Stimulated activated CD8-positive, alpha-beta memory T cell treated with anti-CD3 and anti-CD28 coated beads, Interleukin-15, amount 100 ng/mL, for 24 hours (primary cell): ENCODE results near the gene MRPS18A.
"Not testable (repeated sequence)": the region's sequence is repeated elsewhere in the genome, so short reads cannot be mapped to it uniquely, and the experiment has no call there.

ENCODE experiments used
- DNase-seq: peaks from one replicate; pipeline ENCODE4 v3.0.0-alpha.2; 2020; ENCODE audit warnings: low read depth

Gene MRPS18A

DNA sequence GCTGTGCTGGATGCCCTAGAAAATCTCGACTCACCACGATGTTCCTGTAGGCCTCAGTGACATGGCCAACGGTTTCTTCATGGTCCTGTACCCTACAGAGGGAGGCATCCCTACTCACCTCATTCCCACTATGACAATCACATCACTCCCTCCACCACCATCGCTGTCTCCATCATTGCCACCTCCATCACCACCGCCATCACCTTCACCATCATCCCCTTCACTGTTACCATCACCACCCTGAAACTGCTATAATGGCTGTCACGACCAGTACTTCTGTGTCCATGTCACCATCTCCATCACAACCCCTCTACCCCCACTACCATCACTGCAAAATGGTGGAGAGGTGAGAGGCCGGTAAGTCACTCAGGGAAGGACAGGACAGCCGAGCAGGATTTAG, 29.8 kb upstream of the MRPS18A start:
- no peak for DNase-seq

DNA sequence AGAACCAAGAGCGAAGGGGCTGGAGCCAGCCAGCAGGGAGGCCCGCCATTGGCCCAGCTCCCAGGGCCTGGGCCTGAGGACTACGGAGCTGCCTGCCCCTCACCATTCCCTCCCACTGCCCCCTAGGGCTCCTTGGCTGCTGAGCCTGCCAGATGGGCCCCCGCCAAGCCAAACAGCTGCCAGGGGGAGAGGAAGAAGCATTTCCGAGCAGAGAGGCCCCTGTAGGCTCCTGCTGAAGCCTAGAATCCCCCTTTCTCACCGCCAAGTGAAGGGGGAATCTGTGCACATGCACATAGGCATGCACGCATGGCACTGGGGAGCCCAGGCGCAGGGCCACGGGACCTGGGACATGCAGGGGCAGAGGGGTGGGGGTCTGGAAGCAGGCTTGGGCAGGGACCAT, 28.5 kb upstream of the MRPS18A start:
- DNase-seq, result no peak

DNA sequence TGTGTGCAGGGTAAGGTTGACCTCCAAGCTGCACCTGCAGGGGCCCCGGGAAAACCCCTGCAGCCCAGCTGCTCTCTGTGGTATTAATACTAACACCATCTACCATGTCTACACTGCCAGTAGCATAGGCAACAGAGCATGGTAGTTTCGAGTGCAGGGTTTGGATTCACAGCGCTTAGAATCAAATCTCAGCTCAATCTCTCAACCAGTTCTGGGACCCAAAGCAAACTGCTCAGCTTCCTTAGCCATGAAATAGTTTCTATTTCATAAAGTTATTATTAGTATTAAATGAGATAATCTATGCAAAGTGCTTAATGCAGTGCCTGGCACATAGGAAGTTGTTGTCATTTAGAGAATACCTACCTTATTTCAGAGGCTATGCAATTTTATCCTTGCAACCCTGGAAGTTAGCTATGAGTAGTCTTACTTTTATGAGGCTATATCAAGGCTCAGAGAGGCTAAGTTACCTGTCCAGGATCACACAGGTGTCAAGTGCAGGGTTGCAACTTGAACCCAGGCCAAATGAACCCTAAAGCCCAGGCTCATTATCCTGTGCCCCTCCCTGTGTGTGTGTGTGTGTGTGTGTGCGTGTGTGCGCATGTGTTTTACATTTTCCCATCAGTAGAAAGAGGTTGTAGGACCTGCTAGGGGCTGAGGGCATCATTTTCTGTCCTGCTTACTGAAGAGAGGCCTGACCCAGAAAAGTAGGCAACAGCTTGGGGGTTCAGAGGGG, 27.6 kb upstream of the MRPS18A start:
- no peak for DNase-seq

DNA sequence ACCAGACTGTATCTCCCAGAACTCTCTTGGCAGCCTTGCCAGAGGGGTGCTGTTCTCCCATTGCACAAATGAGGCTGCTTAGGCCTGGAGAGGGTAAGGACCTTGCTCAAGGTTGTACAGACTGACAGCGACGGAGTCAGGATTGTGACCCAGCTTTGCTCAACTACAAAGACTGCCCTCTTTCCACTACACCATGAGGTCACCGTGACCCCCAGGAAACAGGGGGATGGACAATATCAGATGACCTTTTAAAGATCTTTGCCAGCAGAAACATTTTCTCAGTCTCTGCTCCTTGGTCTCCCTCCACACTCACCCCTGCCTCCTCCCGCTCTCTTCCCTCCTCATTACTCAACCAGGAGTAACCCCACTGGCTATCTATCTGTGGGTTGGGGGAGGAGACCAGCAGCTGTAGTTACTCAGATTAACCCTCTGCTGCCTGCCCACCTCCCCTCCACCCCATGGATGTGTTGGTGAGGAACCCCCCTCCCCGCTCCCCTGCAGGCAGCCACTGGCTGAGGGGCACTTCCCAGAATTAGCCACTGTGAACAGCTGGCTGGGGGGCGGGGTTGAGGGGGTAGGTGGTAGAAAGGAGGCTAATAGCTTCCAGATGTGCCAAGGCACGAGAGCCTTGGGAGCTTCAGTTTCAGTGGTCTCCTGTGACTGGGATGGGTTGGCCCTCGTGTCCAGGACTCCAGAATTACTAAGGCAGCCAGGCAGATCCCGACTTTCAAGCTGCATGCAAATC, 26.9 kb upstream of the MRPS18A start:
- DNase-seq, result no peak

DNA sequence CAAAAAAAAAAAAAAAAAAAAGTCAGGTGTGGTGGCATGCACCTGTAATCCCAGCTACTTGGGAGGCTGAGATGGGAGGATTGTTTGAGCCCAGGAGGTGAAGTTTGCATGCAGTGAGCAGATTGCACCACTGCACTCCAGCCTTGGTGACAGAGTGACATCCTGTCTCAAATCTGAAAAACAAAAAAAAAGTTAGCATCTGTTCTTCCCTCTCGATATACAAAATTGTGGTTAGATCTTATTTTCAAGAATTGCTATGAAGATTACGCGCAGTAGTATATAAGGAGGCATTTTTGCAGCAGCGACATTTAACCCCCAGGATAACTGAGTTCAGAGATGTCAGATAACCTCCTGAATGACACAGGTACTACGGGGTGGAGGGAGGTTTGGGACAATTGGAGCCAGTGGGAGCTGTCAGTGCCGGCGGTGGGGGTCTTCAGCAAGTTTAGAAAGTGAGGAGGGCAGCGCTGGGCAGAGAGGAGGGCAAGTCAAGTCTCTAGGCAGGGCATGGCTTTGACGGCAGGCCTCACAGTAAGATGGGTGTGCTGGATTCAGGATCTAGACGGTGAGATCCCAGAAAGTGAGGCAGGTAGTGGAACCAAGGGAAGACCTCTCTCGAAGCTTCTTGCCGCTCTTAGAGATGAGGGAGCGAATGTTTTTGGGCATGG, 26.2 kb upstream of the MRPS18A start:
- DNase-seq, result no peak

DNA sequence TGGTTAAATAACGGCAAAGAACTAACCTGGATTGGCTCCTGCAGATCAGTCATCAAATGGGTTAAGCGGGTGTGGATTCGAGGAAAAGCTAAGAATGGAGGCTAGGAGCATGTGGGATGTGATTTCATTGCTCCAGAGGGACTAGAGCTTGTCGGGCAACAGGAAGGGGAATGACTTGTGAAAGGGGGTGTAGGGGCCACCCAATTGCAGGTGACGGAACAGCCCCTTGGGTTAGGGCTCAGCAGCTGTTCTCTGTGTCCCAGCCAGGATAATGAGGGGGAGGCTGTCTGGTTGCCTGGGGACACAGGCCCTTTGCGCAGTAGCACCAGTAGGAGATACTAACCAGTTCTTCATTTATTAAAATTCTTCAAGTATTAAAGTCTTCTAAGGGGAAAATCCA, 25.0 kb upstream of the MRPS18A start:
- DNase-seq, result no peak

DNA sequence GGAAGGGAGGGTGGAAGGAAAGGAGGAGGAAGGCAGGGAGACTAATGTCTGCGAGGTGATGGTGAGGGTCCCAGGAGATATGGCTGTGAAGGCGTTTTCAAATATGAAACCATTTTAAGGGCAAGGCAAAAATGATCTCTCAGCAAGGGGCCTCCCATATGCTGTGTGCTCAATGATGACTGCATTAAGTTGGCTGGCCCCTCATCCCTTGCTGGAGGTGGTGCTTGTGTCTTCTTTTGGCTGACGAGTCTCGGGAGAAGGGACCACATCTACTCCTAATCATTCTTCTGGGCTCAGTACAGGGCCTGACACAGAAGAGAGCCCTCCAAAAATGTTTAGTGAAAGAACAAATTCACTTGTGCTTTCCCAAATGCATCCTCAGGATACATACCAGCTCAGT, 23.0 kb upstream of the MRPS18A start:
- no peak for DNase-seq

DNA sequence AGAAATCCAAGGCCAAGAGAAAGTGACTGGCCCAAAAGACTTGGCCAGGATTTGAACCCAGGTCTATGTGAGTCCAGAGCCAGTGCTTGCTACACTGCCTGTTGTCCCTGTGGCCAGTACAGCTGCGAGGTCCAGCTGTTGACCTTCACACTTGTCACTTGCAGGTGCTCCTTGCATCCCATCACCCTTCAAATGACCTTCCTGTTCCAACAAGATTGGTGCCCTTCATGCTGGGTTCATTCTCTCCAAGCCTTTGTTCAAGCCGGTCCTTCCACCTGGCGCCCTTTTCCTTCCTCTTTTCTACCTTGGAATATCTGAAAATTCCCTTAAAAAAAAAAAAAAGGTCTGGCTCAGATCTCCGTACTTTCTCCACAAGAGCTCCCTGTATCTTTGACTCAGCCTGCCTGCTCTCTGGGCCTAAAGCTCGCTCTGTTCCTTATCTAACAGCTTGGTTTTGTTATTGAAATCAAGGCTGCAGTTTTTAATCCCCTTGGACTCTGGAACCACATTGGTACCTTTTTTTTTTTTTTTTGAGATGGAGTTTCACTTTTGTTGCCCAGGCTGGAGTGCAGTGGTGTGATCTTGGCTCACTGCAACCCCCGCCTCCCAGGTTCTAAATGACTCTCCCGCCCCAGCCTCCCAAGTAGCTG, 22.2 kb upstream of the MRPS18A start:
- no peak for DNase-seq

DNA sequence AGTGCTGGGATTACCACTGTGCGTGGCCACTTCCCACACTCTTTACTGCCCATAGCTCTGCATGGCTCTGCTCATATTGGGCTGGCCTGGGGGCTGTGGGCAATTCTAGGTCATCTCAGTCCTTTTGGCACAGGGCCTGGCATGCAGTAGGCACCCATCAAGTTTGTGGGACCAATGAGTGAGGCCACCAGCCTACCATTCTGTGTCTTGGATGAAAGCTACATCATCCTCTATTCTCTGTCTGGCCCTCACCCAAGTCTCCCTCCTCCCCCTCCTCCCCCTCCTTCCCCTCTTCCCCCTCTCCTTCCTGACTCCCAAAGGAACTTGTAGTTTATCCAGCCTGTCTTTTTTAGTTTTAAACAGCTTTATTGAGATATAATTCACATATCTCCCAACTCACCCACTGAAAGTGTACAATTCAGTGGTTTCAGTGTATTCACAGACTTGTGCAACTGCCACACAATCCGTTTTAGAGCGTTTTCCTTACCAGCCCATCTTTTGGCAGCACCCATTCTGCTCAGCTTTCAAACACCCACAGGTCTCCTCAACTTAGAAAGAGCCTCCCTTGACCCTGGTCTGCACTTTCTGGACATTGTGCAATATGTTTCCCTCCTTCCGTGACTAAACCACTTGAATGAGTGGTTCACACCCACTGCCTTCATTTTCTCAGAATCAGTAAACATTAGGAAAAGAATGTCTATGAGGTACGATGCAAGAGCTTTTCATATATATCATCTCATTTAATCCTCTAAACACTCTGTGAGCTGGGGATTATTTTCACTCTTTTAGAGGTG, 21.5 kb upstream of the MRPS18A start:
- DNase-seq, result no peak

DNA sequence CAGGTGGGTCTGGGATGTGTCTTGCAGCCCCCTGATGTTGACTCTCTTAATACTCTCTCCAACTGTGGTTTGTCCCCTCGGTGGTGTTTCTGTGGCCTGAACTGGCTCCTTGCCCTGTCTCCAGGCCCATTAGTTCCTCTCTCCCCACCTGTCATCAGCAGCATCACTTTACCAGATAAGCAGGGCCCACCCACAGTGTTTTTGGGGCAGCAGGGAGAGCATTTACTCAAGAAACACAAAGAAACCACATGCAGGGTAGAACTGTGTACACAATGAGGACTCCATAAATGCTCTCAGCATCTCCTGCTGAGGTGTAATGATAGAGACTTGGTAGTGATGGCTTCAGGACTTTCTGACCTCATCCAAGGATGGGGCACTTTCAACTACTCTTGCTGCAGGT, 20.2 kb upstream of the MRPS18A start:
- no peak for DNase-seq

DNA sequence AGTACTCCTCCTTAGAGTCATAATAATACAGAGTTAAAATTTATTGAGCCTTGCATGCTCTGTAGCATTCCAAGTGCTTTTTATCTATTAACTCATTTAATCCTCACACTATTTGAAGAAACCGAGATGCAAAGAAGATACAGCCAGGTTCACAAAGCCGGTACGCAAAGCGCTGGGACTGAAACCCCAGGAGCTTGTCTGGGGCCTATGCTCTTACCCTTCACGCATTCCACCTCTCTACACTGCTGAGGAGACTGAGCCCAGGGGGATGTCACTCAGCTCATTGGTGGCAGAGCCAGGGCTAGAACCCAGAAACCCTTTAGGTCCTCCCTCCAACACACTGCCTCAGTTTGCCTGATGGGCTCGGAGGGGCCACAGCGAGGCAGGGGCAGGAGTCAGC, 19.7 kb upstream of the MRPS18A start:
- no peak for DNase-seq

DNA sequence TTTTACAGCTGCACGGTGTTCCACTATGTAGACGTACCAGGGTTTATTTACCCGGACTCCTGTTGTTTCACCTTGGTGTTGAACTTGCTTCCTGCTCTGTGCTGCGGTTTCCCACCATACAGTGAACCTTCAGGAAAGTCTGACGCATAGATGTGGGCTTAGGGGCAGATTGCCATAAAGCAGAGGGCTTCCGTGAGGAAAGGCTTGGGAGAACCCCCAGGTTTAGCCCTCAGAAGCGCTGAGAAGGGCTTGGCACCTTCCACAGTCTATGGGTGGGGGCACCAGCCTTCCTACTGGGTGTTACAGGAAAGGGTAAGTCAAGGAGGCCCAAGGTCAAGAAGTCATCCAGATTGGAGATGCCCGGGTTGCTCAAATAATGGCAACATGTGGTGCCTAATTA, 19.2 kb upstream of the MRPS18A start:
- no peak for DNase-seq

DNA sequence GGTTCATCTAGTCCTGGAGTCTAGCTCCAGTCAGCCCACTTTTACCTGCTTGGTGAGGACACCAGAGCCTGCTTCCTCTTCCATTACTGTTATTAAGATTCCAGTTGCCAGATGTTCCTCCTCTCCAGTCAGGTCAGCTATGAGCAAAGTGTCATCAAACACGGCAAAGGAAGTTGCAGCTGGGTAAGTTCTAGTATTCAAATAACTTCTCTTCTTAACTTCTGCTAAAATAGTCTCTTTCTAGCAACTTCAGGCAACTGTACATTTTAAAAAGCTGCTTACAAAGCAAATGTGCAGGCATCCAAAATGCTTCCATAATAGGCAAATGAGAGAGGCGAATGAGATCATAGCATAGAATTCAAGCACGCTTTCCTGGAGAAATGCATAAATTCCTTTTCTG, 18.4 kb upstream of the MRPS18A start:
- DNase-seq, result no peak

DNA sequence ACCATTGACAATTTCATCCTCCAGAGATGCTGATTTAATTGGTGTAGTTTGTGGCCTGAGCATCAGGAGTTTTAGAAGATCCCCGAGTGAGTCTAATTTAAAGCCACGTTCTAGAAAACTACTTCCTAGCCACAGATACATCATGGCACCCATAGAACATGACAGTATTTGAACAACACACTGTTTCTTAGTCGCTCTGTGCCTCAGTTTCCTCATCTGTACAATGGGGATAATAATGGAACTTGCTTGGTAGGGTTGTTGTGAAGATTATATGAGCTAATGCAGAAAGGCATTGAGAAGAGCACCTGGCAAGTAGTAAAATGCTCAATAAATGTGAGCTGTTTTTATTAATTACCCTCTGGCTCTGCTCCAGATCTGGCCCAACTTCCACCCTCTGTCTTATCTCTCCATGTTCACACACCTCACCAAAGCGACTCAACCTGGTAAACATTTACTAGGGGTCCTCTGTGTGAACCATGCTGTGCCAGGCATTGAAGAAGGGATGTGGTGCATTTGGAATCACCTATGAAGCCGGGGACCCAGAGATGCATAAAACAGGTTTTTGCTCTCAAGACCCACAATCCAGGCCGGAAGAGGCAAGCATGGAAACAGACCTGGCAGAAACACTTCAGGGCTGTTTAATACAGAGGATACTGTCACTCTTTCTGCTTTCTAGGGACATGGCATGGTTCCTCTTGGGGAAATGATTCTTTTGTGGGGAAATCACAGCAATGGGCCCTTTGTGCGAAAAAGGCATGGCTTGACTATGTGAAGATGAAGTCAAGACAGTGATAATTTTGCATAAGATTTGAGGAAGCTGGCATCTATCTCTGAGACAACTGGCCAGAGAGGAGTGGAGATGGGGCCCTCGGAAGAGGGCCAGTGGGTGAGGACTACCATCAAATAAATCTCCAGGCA, 16.2 kb upstream of the MRPS18A start:
- no peak for DNase-seq

DNA sequence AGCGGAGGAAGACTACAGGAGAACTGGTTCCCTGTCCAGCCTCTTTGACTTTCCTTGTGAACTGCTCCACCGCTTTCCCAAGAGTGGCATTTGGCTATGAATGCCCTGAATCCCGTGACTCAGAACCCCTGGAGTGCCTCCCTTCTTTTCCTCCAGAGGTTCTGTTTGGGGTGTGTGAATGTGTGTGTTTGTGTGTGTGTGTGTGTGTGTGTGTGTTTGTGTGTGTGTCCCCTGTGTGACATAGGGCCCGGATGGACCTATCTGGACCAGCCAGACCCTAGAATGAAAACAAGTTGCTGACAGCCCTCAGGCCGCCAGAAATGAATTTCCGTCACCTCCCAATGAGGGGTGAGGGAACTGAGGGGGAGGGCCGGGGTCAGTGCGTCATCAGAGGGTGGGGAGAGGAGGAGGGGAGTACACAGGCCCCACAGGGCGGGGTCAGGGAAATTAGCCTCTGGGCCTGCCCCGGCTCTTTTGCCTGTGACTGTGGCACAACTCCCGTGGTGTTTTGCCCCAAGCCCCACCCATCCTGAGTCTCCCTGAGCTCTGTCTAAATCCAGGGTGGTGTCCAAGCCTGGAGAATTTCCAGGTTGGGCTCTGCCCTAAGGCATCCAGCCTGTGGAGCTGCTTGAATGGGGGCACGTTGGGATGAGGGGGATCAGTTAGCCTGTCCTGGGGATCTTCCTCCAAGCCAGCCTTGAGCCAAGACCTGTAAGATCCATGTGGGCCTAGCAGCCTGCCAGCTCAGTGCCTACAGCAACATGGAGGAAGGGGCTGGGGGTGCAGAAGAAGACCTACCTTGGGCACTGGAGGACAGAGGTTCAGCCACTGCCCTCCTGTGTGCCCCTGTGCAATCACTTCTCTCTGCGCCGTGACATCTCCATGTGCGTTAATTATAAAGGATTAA, 15.2 kb upstream of the MRPS18A start:
- DNase-seq, result no peak

DNA sequence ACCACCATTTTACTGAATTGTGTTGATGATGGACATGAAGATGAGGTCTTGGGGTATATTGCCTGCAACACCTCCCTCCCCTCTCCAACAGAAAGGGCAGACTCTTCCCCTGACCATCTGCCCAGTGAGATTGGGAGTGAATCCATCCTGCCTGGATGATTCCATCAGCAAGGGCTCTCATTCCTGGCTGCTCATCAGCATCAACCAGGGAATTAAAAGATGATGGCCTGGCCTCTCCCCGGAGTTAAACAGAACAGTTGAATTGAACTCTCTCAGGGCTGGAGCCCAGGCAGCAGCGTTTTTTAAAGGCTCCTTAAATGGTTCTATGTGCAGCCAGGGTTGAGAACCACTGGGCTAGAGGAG, 14.6 kb upstream of the MRPS18A start:
- DNase-seq, result no peak

DNA sequence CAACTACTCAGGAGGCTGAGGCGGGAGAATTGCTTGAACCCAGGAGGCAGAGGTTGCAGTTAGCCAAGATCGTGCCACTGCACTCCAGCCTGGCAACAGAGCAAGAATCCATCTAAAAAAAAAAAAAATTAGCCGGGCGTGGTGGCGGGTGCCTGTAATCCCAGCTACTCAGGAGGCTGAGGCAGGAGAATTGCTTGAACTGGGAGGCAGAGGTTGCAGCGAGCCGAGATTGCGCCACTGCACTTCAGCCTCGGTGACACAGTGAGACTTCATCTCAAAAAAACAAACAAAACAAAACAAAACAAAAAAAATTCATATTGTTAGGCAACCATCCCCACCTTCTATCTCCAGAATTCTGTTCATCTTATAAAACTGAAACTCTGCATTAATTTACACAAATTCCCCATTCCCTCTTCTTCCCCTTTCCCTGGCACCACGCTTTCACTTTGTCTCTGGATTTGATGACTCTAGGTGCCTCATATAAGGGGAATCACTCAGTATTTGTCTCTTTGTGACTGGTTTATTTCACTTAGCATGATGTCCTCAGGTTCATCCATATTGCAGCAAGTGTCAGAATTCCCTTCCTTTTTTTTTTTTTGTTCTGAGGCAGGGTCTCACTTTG, 13.5 kb upstream of the MRPS18A start:
- not testable (repeated sequence) for DNase-seq

DNA sequence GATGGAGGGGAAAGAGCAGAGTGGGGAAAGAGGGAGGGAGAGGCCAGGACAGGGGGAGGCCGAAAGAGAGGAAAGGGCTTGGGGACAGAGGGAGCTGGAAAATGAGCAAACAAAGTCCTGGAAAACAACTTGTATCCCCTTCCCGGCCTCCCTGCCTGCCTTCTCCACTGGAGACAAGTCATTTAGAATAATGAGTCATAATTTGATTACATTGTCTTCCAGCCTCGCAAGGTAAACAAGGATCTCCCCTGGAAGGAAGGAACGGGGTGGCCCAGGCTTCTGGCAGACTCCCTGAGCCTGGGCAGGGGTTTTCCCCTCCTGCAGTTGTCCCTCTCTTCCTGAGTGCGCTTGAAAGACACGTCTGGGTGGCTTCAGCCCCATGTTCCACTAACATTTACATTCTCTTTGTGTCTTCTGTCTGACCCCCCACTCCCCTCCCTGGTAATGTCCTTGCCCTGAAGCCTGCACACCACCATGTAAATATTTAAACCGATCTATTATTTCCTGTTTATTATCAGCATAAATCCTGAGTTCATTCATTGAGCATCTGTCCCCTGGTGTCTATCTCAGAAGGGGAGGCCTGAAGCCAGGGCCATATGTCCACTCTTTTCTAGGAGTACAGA, 12.1 kb upstream of the MRPS18A start:
- DNase-seq, result no peak
